Renal cortex interstitium (tissue), 11 donors: ENCODE data around the gene C6orf89. TPM values are rescaled to one million over a fixed set of nuclear protein-coding genes. Genes with fewer than 3 reads are reported as not detected.

Experiments
- DNase-seq, 11 donors: peaks; one replicate each; pipeline ENCODE4 v3.0.0-alpha.2; 2013; ENCODE audit warnings: low read depth in 9 of 11, low spot score in 4 of 11; ENCODE audit errors: extremely low read depth in 1 of 11
- polyA plus RNA-seq, 3 donors: library from polyadenylated mRNA; unstranded; fragments of 120-200 nt; gene quantifications; one replicate each; pipeline ENCODE4 v1.2.1, GENCODE V29; 2013; ENCODE audit not compliant: insufficient read length in 3 of 3

Gene C6orf89
- polyA plus RNA-seq, 3 donors, result 43.6 to 47.4 (median 46.6) TPM

DNA sequence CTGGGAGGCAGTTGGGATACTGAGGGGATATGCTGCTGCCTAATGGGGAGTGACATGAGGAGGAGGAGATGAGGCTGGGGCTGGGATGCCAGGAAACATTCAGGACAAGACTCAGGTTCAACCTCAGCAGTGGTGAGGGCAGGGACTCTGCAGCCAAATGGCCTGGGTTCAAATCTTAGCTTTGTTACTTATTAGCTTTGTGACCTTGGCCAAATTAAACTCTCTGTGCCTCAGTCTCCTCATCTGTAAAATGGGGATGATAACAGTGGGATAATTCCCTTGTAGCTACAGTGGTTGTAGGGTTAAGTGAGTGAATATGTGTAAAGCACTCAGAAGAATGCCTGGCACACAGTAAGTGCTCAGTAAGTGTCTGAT is 70.7 kb downstream of the C6orf89 start:
- DNase-seq, result no peak

DNA sequence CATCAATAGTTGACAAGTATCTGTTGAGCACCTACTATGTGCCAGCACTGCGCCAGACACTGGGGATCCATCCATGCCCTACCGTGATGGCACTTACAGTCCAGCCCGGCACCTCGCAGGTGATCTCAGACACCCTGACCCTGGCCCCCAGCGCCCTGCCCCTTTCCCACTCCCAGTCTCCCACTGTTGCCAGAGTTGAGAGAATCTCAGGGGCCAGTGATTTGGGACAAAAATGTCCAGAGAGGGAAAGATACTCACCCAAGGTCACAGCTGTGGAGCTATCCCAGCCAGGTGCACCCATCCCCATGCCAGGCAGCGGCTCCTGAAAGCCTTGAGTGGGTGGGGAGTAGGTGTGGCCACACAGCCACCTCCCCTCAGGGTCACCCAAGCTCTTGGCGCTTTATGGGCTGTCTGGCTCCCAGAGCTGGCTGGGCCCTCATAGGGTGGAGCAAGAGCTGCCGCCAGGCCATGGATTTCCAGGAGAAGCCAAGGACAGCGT is 72.1 kb downstream of the C6orf89 start:
- DNase-seq, result no peak

DNA sequence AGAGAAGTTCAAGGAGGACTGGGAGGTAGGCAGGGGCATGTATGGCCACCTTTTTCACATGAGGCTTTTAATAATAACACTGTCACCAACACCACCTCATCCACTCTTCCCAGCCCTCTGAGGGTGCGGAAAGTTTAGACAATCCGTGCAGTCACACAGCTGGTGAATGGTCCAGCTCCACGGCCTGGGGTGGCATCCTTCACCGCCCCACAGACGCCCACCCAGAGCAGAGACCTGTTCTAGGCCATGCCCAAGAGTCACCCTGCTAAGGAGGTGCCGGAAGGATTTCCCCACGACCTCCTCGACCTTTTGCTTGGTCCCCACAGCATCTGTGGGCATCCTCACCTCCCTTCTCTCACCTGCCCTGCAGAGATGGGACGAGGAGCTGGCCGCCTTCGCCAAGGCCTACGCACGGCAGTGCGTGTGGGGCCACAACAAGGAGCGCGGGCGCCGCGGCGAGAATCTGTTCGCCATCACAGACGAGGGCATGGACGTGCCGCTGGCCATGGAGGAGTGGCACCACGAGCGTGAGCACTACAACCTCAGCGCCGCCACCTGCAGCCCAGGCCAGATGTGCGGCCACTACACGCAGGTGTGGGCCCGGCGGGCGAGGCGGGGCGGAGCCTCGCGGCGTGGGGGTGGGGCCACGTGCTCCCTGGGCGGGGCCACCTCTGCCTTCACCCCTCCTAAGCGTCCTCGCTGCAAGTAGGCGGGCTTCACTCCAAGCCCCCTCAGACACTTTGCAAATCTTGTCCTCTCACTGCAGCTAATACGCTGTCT is 73.2 kb downstream of the C6orf89 start:
- DNase-seq, result no peak

DNA sequence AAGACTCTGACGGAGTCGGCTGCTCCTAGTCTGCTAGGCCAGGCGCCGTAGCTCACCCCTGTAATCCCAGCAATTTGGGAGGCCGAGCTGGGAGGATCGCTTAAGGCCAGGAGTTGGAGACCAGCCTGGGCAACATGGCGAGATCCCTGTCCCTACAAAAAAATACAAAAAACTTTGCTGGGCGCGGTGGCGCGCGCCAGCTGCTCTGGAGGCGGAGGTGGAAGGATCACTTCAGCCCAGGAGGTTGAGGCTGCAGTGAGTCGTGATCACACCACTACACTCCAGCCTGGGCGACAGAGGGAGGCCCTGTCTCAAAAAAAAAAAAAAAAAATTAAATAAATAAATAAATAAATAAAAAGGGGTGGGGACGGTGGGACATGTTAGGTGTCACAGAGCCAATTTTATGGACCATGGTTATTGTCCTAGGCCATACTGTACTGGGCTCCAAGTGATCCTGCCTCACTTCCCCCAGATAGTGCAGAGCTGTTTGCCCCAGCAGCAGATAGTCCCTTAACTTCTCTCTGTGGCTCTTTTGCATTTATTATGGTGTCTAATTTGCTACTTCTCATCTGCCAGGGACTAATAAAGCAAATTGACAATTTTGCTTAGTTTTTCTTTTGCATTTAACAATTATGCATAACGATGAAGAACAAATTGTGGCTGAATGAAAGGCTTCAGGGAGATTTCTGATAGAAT is 74.0 kb downstream of the C6orf89 start:
- no peak for DNase-seq

DNA sequence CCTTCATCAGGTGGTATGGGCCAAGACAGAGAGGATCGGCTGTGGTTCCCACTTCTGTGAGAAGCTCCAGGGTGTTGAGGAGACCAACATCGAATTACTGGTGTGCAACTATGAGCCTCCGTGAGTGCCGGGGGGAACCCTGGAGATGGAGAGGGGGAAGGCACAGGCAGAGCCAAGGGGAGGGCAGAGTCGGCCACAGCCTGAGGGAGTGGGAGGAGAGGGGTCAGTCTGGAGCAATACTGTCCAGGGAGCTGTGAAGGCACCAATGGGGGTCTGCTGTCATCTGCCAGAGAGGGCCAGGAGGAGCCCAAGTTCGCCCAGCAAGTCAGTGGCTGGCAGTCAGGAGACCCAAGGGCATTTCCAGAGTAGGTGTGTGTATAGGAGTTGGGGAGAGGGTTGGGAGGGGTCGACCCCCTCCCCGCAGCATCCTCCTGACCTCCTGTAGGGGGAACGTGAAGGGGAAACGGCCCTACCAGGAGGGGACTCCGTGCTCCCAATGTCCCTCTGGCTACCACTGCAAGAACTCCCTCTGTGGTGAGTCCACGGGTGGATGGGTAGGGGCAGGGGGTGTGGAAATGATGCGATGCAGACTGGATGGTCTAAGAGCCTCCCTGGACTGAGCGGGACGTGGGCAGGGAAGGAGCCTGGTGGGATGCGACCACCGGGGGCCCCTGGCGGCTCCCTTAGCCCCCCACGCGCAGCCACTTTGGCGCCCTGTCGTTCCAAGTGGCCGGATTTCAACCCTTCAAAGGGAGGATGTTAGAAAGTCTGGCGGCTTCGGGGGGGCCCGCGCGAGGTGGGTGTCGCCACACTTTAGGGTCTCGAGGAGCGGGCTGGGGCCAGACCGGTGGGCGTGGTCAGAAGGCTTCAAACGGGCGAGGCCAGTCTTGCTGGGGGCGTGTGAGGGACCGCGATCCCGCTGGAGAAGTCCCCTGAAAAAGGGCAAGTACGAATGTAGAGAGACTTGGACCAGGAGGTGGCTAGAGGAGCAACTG is 76.0 kb downstream of the C6orf89 start:
- DNase-seq, result no peak

DNA sequence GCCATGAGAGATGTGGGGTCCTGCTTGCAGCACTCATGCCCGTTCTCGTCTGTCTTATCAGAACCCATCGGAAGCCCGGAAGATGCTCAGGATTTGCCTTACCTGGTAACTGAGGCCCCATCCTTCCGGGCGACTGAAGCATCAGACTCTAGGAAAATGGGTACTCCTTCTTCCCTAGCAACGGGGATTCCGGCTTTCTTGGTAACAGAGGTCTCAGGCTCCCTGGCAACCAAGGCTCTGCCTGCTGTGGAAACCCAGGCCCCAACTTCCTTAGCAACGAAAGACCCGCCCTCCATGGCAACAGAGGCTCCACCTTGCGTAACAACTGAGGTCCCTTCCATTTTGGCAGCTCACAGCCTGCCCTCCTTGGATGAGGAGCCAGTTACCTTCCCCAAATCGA is 77.1 kb downstream of the C6orf89 start:
- no peak for DNase-seq

DNA sequence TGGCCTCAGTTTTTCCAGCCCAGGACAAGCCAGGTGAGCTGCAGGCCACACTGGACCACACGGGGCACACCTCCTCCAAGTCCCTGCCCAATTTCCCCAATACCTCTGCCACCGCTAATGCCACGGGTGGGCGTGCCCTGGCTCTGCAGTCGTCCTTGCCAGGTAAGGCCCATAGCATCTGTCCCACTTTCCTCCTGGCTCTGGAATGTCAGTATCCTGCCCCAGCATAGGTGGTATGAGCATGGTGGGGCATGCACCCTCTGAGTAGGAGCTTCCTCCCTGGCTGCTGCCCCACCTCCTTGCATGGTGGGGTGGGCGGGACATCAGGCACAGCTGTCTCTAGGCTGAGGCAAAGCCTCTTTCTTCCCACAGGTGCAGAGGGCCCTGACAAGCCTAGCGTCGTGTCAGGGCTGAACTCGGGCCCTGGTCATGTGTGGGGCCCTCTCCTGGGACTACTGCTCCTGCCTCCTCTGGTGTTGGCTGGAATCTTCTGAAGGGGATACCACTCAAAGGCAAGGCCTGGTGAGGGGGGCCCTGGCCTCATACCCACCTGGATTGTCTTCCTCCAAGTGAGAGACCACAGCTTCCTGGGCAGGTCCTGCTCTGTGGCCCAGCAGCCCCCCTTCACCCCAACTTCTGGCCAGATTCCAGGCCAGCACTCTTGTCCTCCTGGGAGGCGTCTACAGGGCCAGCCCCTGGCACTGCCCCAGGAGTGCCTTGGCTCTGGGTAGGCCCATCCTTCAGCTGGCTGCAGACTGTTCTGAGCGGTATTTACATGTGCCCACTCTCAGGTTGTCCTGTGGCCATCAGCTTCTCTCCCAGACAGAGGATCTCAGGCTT is 77.9 kb downstream of the C6orf89 start:
- DNase-seq, result no peak

DNA sequence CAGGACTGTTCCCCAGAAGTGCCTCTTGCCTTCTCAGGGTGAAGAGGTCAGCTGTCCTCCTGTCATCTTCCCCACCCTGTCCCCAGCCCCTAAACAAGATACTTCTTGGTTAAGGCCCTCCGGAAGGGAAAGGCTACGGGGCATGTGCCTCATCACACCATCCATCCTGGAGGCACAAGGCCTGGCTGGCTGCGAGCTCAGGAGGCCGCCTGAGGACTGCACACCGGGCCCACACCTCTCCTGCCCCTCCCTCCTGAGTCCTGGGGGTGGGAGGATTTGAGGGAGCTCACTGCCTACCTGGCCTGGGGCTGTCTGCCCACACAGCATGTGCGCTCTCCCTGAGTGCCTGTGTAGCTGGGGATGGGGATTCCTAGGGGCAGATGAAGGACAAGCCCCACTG is 78.6 kb downstream of the C6orf89 start:
- no peak for DNase-seq

DNA sequence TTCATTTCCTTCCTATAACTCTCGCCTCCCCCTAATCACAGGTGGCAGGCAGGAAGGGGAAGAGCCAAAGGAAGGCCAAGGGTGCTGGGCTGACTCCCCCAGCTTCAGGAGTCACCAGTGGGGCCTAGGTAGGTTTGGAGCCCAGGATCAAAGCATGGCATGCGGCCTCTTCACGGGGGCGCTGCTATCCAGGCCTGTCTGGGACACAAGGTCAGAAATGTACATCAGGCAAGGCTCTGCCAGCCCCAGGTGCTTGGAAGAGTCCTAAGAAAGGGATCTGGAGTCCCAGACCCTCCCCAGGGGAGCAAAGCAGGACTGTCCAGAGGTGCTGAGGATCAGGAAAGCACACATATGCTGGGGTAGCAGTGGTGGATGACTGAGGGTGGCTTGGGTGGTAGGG is 79.2 kb downstream of the C6orf89 start:
- DNase-seq, result no peak

DNA sequence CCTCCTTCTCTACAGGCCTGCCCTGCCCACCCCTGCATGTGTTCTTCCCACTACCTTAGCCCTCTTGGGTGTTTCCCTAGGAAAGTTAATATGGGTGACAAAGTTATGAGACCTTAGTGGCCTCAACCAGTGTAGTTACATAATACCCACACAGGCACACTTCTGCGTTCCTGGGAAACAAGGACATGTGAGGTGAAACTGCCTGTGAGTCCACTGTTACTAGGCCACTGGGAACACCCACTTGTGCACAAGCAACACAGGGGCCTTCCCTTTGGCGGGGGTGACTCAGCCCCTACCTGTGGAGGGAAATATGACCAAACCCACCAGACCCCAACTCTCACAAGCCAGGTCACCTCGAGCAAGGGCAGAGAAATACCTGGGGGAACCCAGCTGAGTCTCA is 81.5 kb downstream of the C6orf89 start:
- DNase-seq, result no peak

DNA sequence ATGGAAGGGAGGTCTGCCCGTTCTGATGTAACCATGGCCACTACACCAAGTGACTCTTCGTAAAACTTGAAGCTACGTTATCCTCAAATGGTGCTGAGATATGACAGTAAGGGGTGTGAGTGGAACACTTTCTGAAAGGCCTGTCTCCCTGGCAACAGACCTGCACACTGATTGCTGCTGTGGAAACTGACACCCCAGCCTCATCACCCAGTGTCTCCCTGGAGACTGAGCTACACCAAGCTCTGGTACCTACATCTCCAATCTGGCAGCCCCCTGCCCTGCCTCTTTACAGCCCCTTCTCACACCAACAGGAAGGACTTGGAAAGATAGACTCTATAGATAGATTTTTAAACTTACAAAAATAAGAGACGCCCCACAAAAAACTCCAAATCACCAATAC is 82.0 kb downstream of the C6orf89 start:
- no peak for DNase-seq

DNA sequence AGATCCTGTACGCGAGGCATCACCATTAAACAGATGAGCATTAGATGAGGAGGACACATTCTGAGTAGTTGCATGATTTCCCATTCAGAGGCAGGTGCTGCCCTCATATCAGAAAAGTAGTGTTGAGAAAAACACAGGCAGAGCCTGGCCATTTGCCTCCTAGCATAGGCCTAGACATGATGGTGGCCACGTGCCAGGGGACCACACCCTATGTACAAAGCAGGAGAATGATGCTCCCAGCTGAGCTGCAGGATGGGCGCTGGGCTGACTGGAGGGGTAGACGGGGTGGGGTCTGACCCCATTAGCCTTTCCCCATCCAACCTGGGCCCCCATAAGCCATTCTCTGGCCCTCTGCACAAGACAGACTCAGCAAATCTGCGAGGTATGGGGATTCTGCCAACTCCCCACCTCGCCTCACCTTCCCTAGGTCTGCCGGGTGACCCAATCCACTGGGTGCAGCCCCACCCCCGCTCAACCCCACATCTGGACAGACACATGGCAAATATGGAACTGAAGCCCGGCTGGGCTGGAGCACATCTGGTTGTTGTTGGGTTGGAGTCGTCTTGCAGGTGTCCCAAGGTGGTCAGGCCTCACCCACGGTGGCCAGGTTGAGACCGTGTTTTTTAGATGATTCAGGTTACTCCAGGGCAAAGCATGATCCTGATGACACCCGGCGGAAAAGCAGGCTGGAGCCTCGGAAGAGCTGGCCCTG is 82.7 kb downstream of the C6orf89 start:
- no peak for DNase-seq

DNA sequence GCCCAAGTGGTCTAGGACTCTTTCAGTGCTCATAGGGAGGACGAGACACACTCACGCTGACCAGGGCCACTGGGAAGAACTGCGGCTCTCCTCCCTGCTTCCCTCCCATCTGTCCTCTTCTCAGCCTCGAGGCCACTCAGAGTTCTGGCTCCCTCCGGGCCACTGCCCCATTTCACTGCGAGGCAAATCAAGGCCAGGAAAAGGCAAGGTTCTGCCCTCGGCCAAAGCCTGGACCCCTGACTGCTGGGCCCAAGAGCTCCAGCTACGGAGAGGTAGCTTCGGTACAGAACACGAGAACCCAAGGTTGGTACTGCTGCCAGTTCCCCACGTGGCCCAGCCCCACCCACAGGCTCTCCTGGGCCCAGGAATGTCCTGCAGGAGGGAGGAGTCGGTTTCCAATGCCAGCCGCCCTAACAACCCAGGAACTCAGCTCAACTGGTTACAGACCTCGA is 83.5 kb downstream of the C6orf89 start:
- DNase-seq, result no peak

DNA sequence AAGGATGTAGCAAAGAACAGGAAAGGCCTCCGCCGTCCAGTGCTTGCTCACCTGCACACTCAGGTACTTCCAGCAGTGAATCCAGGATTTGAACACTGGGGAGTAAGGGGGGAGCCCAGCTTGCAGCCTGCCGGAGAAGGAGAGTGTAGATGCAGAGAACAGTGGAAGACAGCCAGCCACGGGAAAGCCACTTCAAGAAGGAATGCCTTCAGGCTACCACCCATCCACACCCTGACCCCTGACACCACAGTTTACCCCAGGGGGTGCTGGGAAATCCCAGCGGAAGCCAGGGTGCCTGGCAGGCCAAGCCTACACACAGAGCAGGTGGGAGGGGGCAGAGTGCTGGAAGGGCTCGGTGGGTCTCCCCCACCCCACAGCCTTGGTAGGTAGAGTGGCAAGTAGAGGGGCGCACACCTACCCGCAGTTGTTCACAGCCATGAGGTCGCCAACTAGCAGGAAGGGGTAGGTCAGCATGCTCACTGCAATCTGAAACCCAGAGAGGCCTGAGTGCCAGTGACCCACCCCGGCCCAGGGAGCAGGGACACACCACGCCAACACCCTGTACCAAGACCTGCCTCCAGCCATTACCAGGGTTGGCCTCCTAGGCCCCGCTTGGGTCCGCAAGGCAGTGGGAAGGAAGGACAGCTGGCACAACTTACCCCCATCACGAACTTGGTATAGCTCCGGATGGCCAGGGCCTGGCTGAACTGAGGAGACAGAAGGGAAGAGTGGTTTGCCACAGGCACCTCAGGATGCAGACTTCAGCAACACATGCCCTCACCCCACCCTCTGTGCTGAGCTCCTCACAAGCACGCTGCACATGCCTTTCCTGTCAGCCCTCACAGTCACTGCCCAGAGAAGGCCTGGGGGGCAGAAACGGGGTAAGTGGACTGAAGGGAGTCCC is 84.5 kb downstream of the C6orf89 start:
- DNase-seq, result no peak

DNA sequence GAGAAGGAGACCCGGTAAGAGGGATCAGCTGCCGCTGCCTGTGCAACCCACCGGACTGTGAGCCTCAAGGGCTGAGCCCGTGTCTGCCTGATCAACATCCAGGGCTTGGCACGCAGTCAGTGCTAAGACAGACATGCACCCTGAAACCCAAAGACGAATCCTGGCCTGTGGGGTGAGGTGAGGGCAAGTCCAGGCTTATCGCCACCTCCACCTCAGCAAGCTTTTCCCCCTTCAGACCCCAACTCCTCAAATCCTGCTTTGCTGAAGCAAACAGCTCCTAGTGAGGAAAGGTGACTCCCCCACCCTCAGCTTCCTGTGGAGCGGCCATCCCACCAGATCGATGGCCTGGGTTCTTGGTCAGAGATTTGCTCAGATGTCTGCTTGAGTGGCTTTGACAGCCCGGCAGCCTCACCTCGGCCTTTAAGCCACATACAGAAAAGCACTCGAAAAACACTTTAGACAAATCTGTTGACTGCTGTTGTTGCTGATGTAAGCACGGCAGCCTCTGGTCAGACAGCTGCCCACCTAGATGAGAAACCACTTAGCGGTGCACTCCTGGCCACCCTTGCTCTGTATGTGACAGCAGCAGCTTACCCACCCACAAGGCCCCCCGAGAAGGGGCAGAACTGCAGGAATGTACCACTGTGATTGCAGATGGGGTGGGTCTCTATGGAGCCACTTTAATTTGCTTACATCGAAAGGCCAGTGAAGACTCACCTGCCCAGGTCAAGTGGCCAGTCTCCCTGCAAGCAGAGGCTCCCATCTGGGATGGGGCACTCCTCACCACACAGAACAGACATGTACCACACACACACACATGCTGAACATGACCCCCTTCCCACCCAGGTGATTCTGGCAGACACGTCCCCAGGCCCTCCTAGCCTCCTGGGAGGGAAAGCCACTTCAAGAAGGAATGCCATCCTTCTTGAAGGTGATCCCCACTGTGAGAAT is 85.4 kb downstream of the C6orf89 start:
- DNase-seq, result no peak
